AG10803 (cell line): Measurements from ENCODE around the gene FAM184A.

Source experiments
- DNase-seq: peaks from one replicate; pipeline ENCODE4 v3.0.0; 2010; ENCODE audit warnings: low read depth
- H3K4me3 ChIP-seq: 2 replicates; pipeline ENCODE4 v1.5.1; 2011; ENCODE audit warnings: mild to moderate bottlenecking, low read length, control low read depth
- TF ChIP-seq, protein P1 (sequence below): conservative IDR thresholded peaks from 2 replicates; pipeline ENCODE4 v1.5.1; 2011; ENCODE audit warnings: mild to moderate bottlenecking, low read length, control low read depth, inconsistent platforms

The FAM184A gene

DNA sequence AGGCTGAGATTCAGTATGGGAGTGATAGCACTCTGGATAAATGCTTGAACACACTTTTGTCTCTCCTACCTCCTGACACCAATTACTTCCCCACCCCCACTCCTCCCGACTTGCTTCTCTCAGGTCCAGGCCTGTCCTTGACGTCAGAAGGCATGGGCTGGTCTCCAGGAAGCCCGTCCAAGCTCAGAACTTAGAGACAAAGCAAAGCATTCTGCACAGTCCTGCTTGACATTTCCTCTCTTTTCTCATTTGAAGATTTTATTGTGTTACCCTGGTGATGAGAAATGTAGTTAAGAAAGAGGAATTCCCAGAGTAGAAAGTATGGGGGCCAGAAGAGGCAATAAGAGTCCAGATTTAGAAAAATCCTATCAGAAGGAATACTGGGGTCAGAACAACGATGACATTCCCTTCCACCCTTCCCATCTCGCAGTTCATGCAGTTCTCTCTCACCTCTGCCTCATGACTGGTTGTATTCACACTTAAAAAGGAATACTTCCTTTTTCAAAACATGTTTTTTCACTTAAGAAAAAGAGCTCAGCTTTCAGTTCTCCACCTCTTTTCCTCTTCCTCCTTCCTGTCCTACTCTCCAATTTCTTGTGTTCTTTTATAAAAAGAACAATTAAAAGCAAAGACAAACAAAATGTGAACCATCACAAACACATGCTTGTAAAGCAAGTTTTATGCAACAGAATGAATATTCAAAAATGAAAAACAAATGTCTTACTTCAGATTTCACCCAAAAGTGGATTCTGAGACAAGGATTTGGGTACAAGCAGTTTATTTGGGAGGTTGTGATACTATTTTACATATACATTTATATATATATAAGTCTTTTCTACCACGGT lies 18.5 kb upstream of the FAM184A start:
- peak; percentile 24 for DNase-seq

DNA sequence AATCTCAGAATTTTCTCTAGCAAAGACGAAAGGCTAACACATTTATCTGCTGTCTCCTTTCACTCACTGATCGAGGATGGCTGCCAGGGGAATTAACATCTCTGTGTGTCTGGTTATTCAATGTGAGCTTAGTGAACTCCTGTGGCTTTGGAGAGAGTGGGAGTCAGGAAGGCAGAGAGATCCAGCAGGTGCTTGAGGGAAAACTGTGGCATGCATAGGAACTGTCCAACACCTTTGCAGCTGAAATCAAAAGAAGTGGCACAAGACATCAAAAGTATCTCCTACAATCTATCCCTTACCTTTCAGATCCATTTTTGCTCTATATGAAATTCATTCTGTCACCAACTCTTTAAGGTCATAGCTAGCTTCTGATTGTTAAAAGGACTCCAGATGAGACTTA lies 11.8 kb upstream of the FAM184A start:
- DNase-seq: no peak
- TF ChIP-seq, protein P1, sequence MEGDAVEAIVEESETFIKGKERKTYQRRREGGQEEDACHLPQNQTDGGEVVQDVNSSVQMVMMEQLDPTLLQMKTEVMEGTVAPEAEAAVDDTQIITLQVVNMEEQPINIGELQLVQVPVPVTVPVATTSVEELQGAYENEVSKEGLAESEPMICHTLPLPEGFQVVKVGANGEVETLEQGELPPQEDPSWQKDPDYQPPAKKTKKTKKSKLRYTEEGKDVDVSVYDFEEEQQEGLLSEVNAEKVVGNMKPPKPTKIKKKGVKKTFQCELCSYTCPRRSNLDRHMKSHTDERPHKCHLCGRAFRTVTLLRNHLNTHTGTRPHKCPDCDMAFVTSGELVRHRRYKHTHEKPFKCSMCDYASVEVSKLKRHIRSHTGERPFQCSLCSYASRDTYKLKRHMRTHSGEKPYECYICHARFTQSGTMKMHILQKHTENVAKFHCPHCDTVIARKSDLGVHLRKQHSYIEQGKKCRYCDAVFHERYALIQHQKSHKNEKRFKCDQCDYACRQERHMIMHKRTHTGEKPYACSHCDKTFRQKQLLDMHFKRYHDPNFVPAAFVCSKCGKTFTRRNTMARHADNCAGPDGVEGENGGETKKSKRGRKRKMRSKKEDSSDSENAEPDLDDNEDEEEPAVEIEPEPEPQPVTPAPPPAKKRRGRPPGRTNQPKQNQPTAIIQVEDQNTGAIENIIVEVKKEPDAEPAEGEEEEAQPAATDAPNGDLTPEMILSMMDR: no peak

More for the DNA sequence above, 18.5 kb upstream of the FAM184A start:
- no peak overlapping the region for H3K4me3 ChIP-seq
- TF ChIP-seq, protein P1: no peak

DNA sequence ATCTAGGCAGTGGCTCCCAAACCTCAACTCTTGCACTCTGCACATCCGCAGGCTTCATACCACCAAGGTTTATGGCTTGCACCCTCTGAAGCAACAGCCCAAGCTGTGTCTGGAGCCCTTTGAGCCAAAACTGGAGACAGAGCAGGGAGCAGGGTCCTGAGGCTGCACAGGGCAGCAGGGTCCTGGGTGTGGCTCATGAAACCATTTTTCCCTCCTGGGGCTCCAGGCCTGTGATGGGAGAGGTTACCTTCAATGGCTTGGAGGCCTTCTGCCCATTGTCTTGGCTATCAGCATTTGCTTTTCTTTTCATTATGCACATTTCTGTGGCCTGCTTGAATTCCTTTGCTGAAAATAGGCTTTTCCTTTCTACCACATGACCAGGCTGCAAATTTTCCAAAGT lies 6.3 kb upstream of the FAM184A start:
- no peak for DNase-seq
- H3K4me3 ChIP-seq: no peak overlapping the region
- TF ChIP-seq, protein P1: no peak

More for the DNA sequence above, 11.8 kb upstream of the FAM184A start:
- H3K4me3 ChIP-seq: no peak overlapping the region

DNA sequence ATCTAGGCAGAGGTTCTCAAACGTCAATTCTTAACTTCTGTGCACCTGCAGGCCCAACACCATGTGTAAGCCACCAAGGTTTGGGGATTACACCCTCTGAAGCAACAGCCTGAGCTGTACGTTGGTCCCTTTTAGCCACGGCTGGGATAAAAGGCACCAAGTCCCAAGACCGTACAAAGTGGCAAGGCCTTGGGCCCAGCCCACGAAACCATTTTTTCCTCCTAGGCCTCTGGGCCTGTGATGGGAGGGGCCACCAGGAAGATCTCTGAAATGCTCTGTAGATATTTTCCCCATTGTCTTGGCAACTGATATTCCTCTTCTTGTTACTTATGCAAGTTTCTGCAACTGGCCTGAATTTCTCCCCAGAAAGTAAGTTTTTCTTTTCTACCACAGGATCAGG lies 4.5 kb upstream of the FAM184A start:
- H3K4me3 ChIP-seq: no peak overlapping the region
- TF ChIP-seq, protein P1: no peak
- no peak for DNase-seq

DNA sequence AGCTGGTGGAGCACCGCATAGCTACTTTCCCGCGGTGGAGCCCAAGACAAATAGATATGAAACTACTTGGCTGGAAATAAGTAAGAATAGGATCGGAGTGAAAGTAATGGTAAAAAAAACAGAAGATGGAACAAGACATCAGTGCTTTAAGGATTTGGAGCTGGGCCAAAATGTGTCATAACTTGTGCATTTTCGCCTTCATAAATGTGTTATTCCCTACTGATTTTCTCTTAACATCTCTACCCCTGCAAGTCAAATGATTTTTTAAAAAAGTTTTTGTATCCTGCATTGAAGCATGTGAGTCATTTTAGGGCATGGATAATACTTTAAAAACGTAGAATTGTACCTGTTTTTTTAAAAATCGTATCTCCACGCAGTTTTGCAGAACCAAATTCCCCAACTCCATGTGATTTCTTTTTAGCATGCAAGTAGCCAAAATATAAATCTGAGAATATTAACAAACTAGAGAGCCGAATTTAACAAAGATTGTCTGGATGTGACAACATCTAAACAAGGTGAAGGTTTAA lies 882 bp upstream of the FAM184A start:
- DNase-seq: peak; percentile 19
- H3K4me3 ChIP-seq: peak overlapping the region; percentile 57
- TF ChIP-seq, protein P1: no peak

DNA sequence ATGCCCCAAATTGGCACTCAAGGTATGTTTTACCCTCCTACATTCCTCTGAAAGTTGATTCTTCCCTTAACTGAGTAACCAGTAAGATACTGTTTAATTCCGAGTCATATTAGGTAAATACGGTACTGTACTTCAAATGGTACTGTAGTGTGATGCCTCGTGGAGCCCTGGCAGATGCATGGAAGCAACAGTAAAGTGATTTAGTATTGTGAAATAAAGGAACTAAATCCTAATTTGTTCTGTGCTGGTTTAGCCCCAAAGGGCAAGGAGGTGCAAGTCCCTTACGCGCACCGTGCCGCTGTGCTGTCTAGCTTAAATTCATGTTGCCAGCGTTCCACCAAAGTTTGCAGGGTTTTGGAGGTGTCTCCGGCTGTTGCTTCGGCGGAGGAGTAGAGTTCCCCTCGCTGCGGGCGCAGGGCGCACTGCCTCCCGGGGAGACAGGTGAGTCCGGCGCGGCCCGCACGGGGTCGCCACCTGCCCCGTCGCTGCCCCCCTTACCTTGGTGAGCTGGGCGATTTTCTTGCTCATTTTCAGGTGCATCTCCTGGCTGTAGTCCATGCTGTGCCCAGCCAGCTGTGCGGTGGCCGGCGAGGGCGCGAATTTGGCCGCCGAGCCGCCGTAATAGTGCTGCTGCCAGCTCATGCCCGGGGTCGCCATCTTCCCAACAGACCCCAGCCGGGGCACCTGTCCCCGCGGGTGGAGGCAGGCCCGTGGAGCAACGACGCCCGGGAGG lies 655 bp downstream of the FAM184A start:
- TF ChIP-seq, protein P1: no peak
- peak; percentile 2 for DNase-seq
- H3K4me3 ChIP-seq: peak overlapping the region; percentile 36
